HG02840 (cell line): Measurements from ENCODE around the gene PRTFDC1.
"Not testable (repeated sequence)": the region's sequence is repeated elsewhere in the genome, so short reads cannot be mapped to it uniquely, and the experiment has no call there.

Experiments
- ATAC-seq: cut with Tn5 transposase; IDR thresholded peaks from one replicate; pipeline ENCODE4 v1.9.1; 2021; ENCODE audit warnings: mild to moderate bottlenecking, moderate library complexity, moderate number of reproducible peaks; ENCODE audit not compliant: unreplicated experiment, low FRiP score

The PRTFDC1 gene

DNA sequence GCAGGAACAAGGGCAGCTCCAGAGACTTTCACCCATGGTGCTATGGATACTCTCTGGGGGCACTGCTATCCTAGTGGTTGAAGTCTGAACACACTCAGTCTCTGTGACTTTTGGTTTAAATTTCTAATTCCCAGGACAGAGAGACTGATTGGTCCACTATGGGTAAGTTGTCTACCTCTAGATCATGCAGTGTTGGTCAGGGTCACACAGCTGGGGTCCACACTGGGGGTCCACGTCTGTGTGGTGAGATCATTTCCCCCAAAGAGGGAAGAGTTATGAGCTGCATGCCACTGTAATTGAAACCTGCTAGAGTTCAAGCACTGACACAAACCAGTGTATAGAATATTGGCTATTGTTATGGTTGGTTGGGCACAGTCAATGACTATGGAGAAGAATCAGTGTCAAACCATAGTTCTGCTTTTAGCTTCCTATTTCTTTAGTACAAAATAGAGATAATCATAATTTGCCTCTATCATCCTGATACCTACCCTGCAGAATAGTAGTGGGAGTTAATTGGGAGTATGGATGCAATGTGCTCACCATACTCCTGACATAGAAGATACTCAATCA, 101.6 kb downstream of the PRTFDC1 start:
- ATAC-seq = no peak

DNA sequence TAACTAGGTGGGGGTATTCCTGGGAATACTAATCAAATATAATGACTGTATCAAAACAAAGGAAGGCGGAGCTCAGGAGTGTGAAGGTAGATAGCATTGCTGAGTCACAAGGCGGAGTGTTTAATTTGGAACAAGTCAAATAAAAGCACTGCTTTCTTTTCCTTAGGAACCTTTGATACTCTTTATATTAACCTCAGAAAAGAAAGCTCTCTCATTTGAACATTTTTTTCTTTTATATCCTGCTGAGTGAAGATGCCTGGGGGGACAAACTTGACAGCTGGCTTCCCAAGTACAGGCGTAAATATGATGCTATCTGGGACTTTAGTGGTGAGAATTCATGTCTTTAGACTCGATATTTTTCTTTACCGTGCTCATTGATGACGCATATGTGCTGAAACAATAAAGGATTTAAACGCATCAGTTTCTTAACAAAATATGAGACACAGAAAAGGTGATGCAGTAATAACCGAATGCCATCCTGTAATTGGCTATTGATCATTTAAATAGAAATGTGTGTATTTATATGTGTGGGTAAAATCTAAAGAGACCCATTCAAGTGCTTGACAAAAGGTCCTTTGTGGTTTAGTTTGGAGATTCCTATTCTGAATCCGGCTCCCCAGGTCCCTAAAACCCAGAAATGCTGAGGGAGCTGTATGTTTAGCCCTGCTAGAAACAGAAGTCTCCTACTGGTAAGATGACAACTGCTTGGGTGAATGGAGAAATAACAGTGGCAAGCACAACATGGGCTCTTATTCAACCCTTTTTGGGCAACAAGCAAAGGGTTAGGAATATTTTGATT, 102.7 kb downstream of the PRTFDC1 start:
- ATAC-seq = no peak

DNA sequence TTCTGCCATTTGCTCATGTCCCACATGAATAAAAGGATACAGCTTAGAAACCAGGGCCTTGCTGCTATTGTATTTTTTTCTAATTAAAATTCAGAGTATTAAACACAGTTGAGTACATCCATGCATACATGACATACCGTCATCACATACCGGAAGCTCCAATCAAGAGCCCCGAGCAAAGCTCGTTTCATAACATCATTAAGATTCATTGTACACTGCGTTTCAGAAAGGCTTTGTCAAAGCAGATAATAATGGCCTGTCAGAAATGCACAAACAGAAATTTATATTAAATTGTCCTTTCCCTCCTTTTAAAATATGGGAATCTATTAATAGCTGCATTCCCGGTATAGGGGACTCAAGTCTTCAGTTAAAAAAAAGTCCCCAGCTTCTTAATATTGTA, 103.4 kb downstream of the PRTFDC1 start:
- ATAC-seq = no peak

DNA sequence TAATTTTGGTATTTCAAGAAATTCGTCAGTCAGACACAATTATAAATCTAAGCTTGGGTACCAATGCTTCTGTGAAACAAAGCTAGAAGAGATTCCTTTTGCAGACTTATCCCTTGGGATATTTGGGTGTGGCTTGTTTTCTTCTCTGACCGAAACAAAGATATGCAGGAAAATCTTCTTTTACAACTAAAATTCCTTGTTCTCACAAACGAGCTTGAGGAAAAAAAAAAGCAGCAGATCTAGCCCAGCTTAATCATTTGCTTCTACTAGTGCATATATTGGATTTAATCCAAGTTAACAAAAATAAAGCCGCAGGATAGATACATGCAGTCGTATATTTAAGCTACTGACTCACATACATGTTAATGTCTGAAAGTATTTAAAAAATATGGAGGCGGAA, 104.2 kb downstream of the PRTFDC1 start:
- ATAC-seq = no peak

DNA sequence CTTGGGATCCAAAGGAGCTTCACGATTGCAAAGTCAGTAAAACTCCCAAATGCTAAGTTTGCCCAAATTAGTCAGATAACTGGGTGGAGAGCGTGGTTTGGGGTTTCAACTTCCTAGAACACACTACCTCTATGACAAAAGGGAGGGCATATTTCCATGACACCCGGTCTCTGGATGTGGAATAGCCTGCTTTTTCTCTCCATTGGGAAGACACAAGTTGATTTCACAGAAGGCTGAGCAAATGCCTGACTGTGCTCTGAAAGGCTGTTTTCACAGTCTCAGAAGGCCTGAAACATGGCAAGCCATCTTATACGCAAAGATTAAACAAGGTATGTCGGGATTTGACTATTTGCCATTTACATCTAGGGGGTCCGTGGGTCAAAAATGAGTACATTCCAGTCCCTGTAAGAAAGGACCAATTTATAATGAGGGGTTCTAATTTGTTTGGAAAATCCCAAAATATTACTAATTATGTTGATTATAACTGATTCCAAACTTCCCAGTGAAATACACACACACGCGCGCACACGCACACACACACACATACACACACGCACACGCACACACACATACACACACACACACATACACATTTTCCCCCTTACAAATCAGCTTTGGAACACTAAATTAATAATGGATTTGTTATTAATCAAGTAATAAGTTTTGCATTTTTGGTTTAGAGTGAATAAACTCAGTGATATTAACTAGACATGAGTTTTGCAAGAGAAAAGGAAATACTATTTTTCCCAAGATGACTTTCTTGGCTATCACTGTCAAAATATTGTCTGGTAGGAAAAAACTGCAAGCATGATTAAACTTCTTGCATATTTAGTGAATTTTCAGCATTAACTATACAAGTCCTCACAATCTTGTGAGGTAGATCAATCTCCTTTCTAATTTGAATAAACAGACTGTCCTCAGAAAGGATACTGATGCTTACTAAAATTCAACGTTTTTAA, 105.0 kb downstream of the PRTFDC1 start:
- ATAC-seq = no peak

DNA sequence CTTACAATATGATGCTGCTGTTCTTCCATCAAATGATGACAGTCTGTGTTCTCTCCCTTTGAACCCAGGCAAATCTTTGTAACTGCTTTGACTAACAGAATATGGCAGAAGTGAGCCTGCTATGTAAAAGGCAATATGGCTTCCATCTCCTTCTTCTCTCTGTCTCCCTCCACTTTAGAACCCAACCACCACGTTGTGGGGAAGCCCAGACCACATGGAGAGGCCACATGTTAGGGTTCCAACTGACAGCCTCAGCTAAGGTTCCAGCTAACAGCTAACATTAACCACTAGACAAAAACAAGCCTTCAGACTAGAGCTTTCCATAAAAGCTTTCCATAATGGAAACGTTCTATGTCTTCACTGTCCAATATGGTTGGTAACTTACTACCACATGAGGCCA, 107.7 kb downstream of the PRTFDC1 start:
- no peak for ATAC-seq

DNA sequence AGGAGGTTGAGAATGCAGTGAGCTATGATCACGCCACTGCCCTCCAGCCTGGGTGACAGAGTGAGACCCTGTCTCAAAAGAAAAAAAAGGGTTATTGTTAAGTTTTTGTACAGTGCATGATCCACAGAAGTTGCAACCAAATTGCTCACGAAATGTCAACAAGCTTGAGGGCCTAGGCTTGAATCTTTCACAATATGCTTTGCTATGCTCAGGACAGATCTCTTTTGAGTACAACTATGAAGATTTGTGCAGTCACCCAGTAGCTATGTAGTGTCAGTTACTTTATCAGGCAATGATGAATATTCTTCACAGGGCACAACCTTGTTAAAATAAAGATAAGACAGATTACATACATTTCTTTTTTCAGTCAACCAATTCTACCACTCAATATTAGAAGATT, 109.2 kb downstream of the PRTFDC1 start:
- no peak for ATAC-seq

DNA sequence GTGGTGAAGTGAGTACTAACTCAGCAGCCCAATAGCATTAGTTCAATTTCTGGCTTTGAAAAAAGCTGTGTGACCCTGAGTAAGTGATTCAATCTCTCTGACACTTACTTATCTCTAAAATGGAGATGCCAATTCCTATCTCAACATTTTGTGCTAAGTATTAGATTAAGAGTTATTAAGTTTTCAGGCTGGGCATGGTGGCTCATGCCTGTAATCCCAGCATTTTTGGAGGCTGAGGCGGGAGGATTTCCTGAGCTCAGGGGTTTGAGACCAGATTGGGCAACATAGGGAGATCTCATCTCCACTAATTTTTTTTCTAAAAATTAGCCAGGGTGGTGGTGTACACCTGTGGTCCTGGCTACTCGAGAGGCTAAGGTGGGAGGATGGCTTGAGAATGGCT, 109.5 kb downstream of the PRTFDC1 start:
- ATAC-seq = no peak

DNA sequence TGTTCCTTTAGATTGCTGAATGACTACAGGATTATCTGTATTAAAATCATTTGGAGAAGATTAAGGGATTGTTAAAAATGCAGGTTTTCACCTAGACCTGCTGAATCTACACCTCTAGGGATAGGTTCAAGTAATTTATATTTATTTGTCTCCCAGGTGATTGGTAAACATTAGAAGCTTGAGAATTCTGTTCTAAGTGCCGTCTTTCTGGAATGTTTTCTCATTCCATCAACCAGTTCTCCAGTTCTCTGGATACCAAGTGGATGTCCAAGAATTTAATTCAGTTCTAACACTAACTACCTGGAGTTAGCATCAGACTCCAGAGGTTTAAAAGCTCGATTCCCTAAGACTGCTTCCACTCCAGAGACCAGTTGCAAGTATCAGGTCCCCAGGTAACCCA, 110.9 kb downstream of the PRTFDC1 start:
- no peak for ATAC-seq

DNA sequence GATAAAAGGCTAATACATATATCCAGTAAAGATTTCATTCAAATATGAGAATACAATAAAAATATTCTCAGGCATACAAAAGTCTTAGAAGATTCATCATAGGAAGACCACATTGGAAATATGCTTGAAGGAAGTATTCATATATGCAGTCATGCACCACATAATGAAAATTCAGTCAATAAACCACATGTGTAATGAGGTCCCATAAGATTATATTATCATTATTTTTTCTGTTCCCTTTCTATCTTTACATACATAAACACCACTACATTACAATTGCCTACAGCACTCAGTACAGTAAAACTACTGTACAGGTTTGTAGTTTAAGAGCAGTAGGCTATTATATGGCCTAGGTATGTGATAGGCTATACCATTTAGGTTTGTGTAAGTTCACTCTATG, 111.6 kb downstream of the PRTFDC1 start:
- no peak for ATAC-seq

DNA sequence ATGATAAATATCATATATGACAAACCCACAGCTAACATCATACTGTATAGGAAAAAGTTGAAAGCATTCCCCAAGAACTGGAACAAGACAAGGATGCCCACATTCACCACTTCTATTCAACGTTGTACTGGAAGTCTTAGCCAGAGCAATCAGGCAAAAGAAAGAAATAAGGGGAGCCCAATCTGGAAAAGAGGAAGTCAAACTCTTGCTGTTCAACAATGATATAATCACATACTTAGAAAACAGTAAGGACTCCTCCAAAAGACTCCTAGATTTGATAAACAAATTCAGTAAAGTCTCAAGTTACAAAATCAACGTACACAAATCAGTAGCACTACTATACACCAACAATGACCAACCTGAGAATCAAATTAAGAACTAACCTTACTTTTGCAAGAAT, 114.6 kb downstream of the PRTFDC1 start:
- ATAC-seq = not testable (repeated sequence)

DNA sequence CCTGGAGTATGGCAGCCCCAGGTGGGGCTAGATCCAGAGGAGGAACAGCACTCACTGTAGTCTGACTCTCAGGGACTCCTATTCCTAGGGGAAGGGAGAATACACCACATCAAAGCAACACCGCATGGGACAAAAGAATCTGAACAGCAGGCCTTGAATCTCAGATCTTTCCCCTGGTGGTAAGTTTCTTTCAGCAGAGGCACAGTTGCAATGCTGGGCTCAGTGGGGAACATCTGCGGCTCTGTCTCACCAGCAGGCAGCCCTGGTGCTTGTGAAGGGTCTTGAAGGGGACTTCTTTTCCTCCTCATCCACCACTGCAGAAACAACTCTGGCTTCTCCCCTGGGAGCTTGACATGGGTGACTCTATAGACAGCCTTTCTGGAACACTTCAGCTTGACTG, 117.5 kb downstream of the PRTFDC1 start:
- ATAC-seq = no peak

DNA sequence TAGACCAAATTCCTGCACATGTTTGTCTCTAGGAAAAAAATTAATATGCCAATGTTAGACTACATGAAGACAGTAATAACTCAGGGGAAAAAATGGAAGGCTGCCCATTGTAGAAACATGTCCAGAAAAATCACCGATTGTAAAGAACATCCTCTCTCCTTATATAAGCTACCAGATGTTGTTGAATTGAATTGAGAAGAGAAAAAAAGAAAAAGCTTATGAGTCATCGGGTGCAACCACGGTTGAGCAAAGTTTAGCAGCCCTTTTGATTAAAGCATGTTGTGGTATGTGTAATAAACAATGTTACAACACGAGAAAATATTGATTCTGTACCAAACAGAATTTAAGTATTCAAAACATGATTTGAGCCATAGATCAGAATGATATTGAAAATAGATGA, 126.4 kb downstream of the PRTFDC1 start:
- no peak for ATAC-seq

DNA sequence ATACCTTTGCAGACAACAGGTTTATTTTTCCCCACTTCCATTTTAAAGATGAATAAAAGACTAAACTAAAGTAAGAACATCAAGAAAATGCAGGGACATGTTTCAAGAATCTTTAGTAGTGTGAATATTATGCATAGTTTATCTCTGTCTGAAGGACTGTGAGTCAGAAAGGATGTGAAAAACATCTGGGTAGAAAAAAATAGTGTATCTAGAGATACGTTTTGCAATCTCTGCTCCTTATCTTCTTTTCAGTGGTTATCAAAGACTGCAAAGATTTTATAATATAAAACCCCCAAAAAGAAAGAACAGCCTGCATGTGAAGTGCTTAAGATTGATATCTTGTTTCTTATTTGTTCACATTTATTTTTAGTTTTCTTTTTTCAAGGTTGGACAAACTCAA, 126.9 kb downstream of the PRTFDC1 start:
- no peak for ATAC-seq

DNA sequence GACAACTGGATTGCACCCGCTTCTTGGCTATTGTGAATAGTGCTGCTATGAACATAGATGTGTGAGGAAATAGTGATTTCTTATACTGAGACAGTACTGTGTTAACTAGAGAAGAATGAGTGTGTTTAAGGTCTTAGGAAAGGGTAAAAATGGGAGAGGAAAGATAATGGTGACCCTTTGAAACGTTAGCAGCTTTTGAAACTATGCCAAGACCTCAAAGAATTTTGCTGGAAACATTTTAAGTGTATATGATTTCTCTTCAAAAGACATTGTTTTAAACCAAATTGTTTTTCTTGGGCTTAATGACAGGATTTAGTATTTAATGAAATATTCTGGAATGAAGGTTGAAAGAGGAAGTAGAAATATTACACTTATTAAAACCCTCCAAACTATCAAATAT, 127.9 kb downstream of the PRTFDC1 start:
- no peak for ATAC-seq

DNA sequence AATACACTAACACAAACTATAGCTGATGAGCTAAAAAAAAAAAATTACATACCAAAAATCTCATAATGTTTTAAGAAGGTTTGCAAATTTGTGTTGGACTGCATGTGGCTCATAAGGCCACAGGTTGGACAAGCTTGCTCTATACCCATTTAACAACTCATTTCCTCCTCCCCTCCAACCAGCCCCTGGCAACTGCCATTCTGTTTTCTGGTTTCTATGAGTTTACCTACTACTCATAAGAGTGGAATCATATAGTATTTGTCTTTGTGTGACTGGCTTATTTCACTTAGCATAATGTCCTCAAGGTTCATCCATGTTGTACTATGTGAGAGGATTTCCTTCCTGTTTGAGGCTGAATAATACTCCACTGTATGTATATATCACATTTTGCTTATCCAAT, 128.3 kb downstream of the PRTFDC1 start:
- ATAC-seq = no peak

DNA sequence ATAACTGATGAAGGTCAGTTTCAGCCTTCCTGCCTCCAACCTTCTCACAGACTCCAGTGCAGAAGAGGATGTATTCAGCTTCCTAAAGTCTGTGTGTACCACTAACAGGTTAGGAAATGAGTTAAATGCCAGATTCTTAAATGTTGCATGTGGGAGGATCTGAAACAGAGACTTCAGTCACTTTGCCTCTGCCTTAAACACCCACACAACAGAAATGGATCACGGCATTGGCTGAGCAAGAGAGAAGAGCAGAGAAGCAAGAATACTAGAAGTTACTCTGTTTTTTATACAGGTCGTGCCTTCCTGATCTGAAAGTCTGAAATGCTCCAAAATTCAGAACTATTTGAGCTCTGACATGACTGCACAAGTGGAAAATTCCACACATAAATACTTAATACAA, 129.8 kb downstream of the PRTFDC1 start:
- no peak for ATAC-seq

DNA sequence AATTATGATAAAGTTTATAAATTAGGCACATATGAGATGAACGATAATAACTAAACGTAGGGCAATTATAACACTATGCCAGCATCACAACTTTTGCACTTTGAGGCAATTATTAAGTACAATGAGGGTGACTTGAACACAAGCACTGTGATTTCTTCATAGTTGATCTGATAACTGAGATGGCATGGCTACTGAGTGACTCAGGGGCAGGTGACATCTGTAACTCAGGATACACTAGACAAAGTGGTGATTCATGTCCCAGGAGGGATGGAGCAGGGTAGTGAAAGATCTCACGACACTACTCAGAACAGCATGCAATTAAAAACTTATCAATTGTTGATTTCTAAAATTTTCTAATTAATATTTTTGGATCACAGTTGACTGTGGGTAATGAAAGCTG, 130.4 kb downstream of the PRTFDC1 start:
- no peak for ATAC-seq

DNA sequence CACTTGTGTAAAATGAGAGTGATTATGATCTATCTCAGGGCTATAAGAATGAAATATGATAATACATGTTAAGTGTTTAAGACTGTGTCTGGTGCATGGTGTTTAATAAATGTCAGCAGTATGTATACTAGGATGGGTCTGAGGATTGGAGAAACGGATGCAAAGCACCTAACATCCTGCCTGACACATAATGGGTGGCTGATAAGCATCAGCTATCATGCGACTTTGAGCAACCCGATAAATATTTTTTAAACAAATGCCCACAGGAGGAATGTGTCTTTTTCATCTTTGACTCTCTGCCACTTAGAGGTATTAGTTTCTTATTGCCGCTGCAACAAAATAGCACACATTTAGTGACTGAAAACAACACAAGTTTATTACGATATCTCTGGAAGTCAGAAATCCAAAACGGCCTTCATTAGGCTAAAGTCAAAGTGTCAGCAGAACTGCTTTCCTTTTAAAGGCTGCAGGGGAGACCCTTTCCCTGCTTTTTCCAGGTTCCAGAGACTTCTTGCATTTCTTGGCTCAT, 135.5 kb downstream of the PRTFDC1 start:
- ATAC-seq = no peak

DNA sequence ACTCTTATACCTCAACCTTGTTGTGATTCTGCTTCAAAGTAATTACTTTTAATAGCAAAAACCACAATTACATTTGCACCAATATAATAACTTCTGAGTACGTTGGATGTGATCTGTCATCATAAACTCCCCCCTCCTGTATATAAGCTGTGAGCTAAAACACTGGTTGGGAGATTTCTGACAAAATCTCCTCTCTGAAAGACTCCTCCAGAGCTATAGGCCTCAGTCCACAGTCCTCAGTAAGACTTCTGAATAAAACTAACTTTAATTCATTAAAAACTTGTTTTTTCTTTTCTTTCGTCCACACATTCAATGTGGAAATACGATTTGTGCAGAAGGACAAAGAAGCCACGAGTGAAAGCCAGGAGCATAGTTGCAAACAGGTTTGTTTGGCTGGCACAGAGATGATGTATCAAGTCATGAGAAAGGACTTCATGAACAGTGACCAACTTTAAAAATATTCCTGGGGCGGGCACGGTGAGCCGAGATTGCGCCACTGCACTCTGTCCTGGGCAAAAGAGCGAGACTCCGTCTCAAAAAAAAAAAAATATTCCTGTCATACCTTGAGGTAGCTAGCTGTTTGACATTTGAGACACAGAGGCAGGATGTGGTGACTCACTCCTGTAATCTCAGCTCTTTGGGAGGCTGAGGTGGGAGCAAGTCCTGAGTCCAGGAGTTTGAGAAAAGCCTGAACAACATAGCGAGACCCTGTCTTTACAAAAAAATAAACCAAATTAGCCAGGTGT, 137.7 kb downstream of the PRTFDC1 start:
- ATAC-seq = no peak
